ENCODE results near the gene DTD2. TPM values are rescaled to one million over a fixed set of nuclear protein-coding genes. Genes with fewer than 3 reads are reported as not detected.

Gene DTD2
- total RNA-seq, 2 donors from 2014 or later = 13.7 to 22.4 TPM

DNA sequence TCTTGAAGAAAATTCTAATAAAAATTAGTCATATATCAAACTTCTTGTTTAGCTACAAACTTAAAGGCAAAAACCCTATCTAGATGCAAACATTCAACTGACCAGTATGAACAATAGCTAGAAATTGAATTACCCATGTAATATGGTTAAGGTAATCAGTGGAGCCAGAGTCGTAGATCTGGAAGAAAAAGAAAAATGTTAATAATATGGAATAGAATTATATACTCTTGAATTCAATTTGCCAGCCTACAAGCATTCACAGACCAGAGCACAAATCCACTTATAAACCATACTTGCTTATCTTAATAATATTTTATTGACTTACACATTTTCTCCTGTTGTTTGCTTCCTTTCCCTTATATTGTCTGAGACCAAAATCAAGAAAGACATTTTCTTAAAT is 29.3 kb downstream of the DTD2 start:
- Mint-ChIP-seq H3K4me1 (peaks cover 9% of the 10 kb centered on the region), H3K27ac (no peak overlapping the region), H3K36me3 (ENCODE audit: low read depth) (peaks cover 8% of the 10 kb centered on the region), H3K4me3 (no peak overlapping the region), H3K9me3 (peaks cover 6% of the 10 kb centered on the region), H3K27me3 (no peaks in the 10 kb centered on the region)
- no peak for ATAC-seq (replicated peaks)

GRCh38 chr14:31426663-31427062 is 30.6 kb downstream of the DTD2 start:
- Mint-ChIP-seq H3K27me3 (no peaks in the 10 kb centered on the region), H3K4me3 (no peak overlapping the region), H3K9me3 (no peaks in the 10 kb centered on the region), H3K27ac (no peak overlapping the region), H3K4me1 (peaks cover 5% of the 10 kb centered on the region), H3K36me3 (ENCODE audit: low read depth) (no peaks in the 10 kb centered on the region)
- ATAC-seq (replicated peaks) = no peak

DNA sequence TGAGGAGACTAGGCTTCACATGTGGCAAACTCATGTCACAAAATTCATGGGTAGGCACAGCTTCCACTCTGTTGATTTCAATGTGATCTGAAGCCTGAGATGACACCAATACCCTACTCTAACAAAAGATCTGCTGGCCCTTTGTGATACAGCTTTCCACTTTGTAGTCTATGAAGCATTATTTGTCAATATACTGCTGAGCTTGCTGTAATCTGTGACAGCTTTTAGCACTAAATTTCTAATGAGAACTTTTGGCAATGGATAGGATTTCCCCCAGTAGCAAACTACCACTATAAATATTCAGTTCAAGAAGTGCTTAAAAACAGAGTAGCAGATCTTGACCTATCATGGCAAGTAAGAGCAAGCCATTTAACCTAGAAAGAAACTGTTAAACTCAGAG is 31.4 kb downstream of the DTD2 start:
- H3K27me3 Mint-ChIP-seq = no peaks in the 10 kb centered on the region
- no peaks in the 10 kb centered on the region for H3K9me3 Mint-ChIP-seq
- H3K4me1 Mint-ChIP-seq = peaks cover 5% of the 10 kb centered on the region
- no peaks in the 10 kb centered on the region for H3K36me3 Mint-ChIP-seq (ENCODE audit: low read depth)
- no peak overlapping the region for H3K27ac Mint-ChIP-seq
- no peak for ATAC-seq (replicated peaks)
- no peak overlapping the region for H3K4me3 Mint-ChIP-seq

DNA sequence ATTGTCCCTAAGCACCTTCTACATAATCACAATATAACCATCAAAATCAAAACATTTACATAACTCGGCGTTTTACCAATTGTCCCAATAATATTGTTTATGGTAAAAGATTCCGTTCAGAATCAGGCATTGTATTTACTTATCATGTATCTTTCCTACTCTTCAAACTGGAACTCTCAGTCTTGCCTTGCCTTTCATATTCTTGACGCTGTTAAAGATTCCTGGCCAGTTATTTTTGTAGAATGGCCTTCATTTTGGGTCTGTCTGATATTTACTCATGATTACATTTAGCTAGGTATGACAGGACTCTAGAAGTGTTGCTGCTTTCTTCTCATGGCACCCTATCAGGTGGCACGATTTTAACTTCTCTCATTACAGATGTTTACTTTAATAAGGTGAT is 36.1 kb downstream of the DTD2 start:
- Mint-ChIP-seq H3K27ac (peak overlapping the region; percentile 75), H3K27me3 (no peaks in the 10 kb centered on the region), H3K4me1 (peaks cover 5% of the 10 kb centered on the region), H3K36me3 (ENCODE audit: low read depth) (peaks cover 5% of the 10 kb centered on the region), H3K9me3 (no peaks in the 10 kb centered on the region), H3K4me3 (peak overlapping the region; percentile 91)
- ATAC-seq (replicated peaks) = no peak

- Mint-ChIP-seq H3K4me1 (peaks cover 5% of the 10 kb centered on the region), H3K9me3 (no peaks in the 10 kb centered on the region), H3K27me3 (no peaks in the 10 kb centered on the region), H3K4me3 (peak within 1 kb of the TSS; percentile 91), H3K36me3 (ENCODE audit: low read depth) (peaks cover 5% of the 10 kb centered on the region), H3K27ac (peak within 1 kb of the TSS; percentile 75)
- peak; percentile 93 for ATAC-seq (replicated peaks)
Measured at GRCh38 chr14:31420319-31421111, 36.8 kb downstream of the DTD2 start, which contains the start of gene HEATR5A. HEATR5A (minus strand) TSS chr14:31420550; CDS start chr14:31402975, 17,575 bp downstream.

DNA sequence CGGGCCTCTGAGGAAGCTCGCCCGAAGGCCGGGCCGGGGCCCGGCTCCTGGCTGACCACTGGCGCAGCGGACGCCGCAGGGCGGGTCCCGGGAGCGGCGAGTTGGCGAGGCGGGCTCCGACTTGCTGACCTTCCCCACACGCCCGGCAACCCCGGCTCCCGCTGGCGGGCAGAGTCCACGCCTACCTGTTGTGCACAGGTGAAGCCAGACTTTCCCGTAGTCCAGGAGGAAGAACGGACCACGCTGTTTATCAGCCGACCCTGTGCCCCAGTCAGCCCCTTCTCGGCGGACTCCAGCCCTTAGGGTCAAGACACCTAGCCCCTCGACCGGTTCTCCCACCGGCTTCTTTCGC is 37.4 kb downstream of the DTD2 start:
- ATAC-seq (replicated peaks) = peak; percentile 9
- Mint-ChIP-seq H3K27me3 (no peaks in the 10 kb centered on the region), H3K36me3 (ENCODE audit: low read depth) (peaks cover 5% of the 10 kb centered on the region), H3K9me3 (no peaks in the 10 kb centered on the region), H3K4me3 (peak overlapping the region; percentile 91), H3K27ac (peak overlapping the region; percentile 75), H3K4me1 (peaks cover 5% of the 10 kb centered on the region)

GRCh38 chr14:31419179-31419966 is 37.9 kb downstream of the DTD2 start:
- Mint-ChIP-seq H3K4me1 (peaks cover 6% of the 10 kb centered on the region), H3K36me3 (ENCODE audit: low read depth) (peaks cover 5% of the 10 kb centered on the region), H3K27ac (peak overlapping the region; percentile 75), H3K4me3 (peak overlapping the region; percentile 91), H3K27me3 (no peaks in the 10 kb centered on the region), H3K9me3 (no peaks in the 10 kb centered on the region)
- no peak for ATAC-seq (replicated peaks)

GRCh38 chr14:31418440-31418839 is 38.9 kb downstream of the DTD2 start:
- Mint-ChIP-seq H3K27ac (no peak overlapping the region), H3K4me3 (peak overlapping the region; percentile 32)
- ATAC-seq (replicated peaks) = no peak

GRCh38 chr14:31414190-31414833 is 43.0 kb downstream of the DTD2 start:
- Mint-ChIP-seq H3K27ac (peak overlapping the region; percentile 31), H3K4me1 (peaks cover 15% of the 10 kb centered on the region), H3K27me3 (no peaks in the 10 kb centered on the region), H3K4me3 (no peak overlapping the region), H3K9me3 (no peaks in the 10 kb centered on the region), H3K36me3 (ENCODE audit: low read depth) (peaks cover 15% of the 10 kb centered on the region)
- peak; percentile 40 for ATAC-seq (replicated peaks)

More at GRCh38 chr14:31418440-31418839, 38.9 kb downstream of the DTD2 start:
- Mint-ChIP-seq H3K9me3 (no peaks in the 10 kb centered on the region), H3K36me3 (ENCODE audit: low read depth) (peaks cover 5% of the 10 kb centered on the region), H3K4me1 (peaks cover 12% of the 10 kb centered on the region), H3K27me3 (no peaks in the 10 kb centered on the region)

DNA sequence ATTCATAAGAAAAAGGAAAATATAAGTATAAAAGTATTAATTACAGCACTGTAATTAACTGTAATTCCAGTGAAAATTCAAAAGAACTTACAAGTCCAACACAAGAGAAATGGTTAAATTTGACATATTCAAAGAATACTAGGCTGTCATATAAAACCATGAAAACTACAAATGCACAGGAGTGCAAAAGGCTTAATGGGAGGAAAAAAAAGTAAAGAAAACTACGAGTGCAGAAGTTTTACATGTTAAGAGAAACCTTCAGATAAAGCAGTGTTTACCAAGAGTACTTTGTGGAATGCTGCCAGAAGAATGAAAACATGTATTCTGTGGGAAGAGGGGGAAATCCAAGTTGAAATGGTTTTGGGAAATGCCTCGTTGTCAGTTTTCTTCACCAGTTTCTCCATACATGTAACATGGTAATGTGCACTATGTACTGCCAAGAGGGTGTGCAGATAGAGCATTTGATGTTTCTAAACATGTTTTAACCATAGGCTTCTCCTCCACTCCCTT is 46.0 kb downstream of the DTD2 start:
- ATAC-seq (replicated peaks) = no peak
- peaks cover 12% of the 10 kb centered on the region for H3K4me1 Mint-ChIP-seq
- H3K9me3 Mint-ChIP-seq = no peaks in the 10 kb centered on the region
- no peak overlapping the region for H3K4me3 Mint-ChIP-seq
- H3K36me3 Mint-ChIP-seq (ENCODE audit: low read depth) = peaks cover 9% of the 10 kb centered on the region
- no peak overlapping the region for H3K27ac Mint-ChIP-seq
- H3K27me3 Mint-ChIP-seq = no peaks in the 10 kb centered on the region

- Mint-ChIP-seq H3K27me3 (no peaks in the 10 kb centered on the region), H3K4me3 (no peak overlapping the region), H3K36me3 (ENCODE audit: low read depth) (peaks cover 9% of the 10 kb centered on the region), H3K4me1 (peaks cover 12% of the 10 kb centered on the region), H3K9me3 (no peaks in the 10 kb centered on the region), H3K27ac (no peak overlapping the region)
- ATAC-seq (replicated peaks) = no peak
Measured at GRCh38 chr14:31410048-31410650, 47.2 kb downstream of the DTD2 start.

GRCh38 chr14:31408421-31408820 is 48.9 kb downstream of the DTD2 start:
- Mint-ChIP-seq H3K4me1 (peaks cover 5% of the 10 kb centered on the region), H3K27ac (no peak overlapping the region), H3K36me3 (ENCODE audit: low read depth) (peaks cover 9% of the 10 kb centered on the region), H3K9me3 (no peaks in the 10 kb centered on the region), H3K4me3 (no peak overlapping the region), H3K27me3 (no peaks in the 10 kb centered on the region)
- ATAC-seq (replicated peaks) = peak; percentile 52

DNA sequence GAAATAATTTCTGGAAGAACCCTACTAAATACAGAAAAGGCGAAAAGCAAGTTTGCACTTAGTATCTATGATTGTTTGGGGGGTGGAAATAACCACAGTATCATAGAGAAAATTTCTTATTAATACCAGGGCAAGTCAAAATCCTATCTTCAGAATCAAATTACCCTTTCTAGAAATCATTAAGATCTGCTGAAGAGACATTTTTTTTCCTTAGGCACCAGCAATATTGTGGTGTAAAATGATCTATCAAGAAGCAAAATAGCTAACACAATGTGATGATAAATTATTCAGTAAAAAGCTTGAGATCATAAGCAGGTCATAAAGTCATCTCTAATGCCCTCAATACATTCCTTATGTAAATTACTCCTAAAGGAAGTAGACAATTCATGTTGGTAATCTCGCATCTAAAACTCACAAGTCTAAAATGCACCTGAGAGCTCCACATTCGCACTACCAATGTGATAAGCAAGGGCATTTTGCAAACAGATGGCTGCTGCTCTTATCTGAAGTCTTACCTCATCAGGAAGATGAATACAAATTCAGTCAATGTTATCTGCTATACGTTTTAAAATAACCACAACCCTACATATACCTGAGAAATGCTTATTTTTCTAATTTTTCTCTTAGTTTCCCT is 51.6 kb downstream of the DTD2 start:
- Mint-ChIP-seq H3K27me3 (no peaks in the 10 kb centered on the region), H3K9me3 (no peaks in the 10 kb centered on the region), H3K4me3 (no peak overlapping the region), H3K4me1 (no peaks in the 10 kb centered on the region), H3K36me3 (ENCODE audit: low read depth) (peaks cover 30% of the 10 kb centered on the region), H3K27ac (no peak overlapping the region)
- no peak for ATAC-seq (replicated peaks)

DNA sequence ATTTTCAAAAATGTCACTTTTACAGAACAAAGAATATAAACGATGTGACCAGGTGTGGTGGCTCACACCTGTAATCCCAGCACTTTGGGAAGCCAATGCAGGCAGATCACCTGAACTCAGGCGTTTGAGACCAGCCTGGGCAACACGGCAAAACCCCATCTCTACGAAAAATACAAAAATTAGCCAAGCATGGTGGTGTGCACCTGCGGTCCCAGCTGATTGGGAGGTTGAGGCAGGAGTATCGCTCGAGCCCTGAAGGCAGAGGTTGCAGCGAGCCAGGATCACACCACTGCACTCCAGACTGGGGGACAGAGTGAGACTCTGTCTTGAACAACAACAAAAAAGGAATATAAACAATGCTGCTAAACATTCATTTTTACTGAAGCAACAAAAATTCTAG is 52.2 kb downstream of the DTD2 start:
- Mint-ChIP-seq H3K27ac (no peak overlapping the region), H3K36me3 (ENCODE audit: low read depth) (peaks cover 28% of the 10 kb centered on the region), H3K9me3 (no peaks in the 10 kb centered on the region), H3K4me3 (no peak overlapping the region), H3K4me1 (peaks cover 2% of the 10 kb centered on the region), H3K27me3 (no peaks in the 10 kb centered on the region)
- ATAC-seq (replicated peaks) = no peak
